ENCODE data around the gene IQCK.
A peak's percentile ranks its signal among the peaks of the same experiment; 100 is the strongest.

IQCK gene

GRCh38 chr16:19841184-19841583 lies 123.1 kb downstream of the IQCK start:
- in situ Hi-C loops (cut with MboI; ENCODE audit: low sequenced_read_pairs) = no loop called here
- Histone ChIP-seq H3K4me1 (peaks cover 19% of the 10 kb centered on the region), H3K27me3 (ENCODE audit: low read depth) (no peaks in the 10 kb centered on the region; the same call in 1 of the 2 replicates)

GRCh38 chr16:19842426-19843157 lies 124.5 kb downstream of the IQCK start:
- no peak for DNase-seq (ENCODE audit: low spot score in 2 of 2)
- Histone ChIP-seq H3K4me1 (peaks cover 14% of the 10 kb centered on the region), H3K4me3 (no peak overlapping the region), H3K36me3 (replicated peaks) (no peaks in the 10 kb centered on the region), H3K9me3 (no peaks in the 10 kb centered on the region), H3K27me3 (ENCODE audit: low read depth) (no peaks in the 10 kb centered on the region; the same call in 1 of the 2 replicates)
- in situ Hi-C loops (cut with MboI; ENCODE audit: low sequenced_read_pairs) = no loop called here

More at GRCh38 chr16:19841184-19841583, 123.1 kb downstream of the IQCK start:
- DNase-seq (ENCODE audit: low spot score in 2 of 2) = no peak
- Histone ChIP-seq H3K9me3 (no peaks in the 10 kb centered on the region), H3K36me3 (replicated peaks) (no peaks in the 10 kb centered on the region), H3K4me3 (no peak overlapping the region)

- in situ Hi-C loops (cut with MboI; ENCODE audit: low sequenced_read_pairs) = no loop called here
- H3K4me3 ChIP-seq = no peak overlapping the region
- H3K9me3 ChIP-seq = no peaks in the 10 kb centered on the region
- no peaks in the 10 kb centered on the region; the same call in 1 of the 2 replicates for H3K27me3 ChIP-seq (ENCODE audit: low read depth)
- peaks cover 6% of the 10 kb centered on the region for H3K4me1 ChIP-seq
- H3K36me3 ChIP-seq (replicated peaks) = no peaks in the 10 kb centered on the region
- no peak for DNase-seq (ENCODE audit: low spot score in 2 of 2)
These were observed 125.3 kb downstream of the IQCK start for GRCh38 chr16:19843371-19843770.

GRCh38 chr16:19844945-19845641 lies 127.0 kb downstream of the IQCK start:
- in situ Hi-C loops (cut with MboI; ENCODE audit: low sequenced_read_pairs) = no loop called here
- no peak overlapping the region for H3K4me3 ChIP-seq
- no peaks in the 10 kb centered on the region; the same call in 1 of the 2 replicates for H3K27me3 ChIP-seq (ENCODE audit: low read depth)
- H3K4me1 ChIP-seq = 0 out of 2 replicates have a peak, but pooled peaks cover 3% of the 10 kb centered on the region
- H3K9me3 ChIP-seq = no peaks in the 10 kb centered on the region
- H3K36me3 ChIP-seq (replicated peaks) = no peaks in the 10 kb centered on the region
- DNase-seq (ENCODE audit: low spot score in 2 of 2) = no peak

- Histone ChIP-seq H3K4me1 (0 out of 2 replicates have a peak, but pooled peaks cover 3% of the 10 kb centered on the region), H3K27me3 (ENCODE audit: low read depth) (no peaks in the 10 kb centered on the region), H3K9me3 (no peaks in the 10 kb centered on the region), H3K4me3 (no peak overlapping the region), H3K36me3 (replicated peaks) (no peaks in the 10 kb centered on the region)
- in situ Hi-C loops (cut with MboI; ENCODE audit: low sequenced_read_pairs) = no loop called here
- DNase-seq (ENCODE audit: low spot score in 2 of 2) = no peak
These were observed 128.4 kb downstream of the IQCK start for GRCh38 chr16:19846436-19846835.

GRCh38 chr16:19848756-19849155 lies 130.7 kb downstream of the IQCK start:
- H3K4me3 ChIP-seq = no peak overlapping the region
- H3K27me3 ChIP-seq (ENCODE audit: low read depth) = no peaks in the 10 kb centered on the region
- H3K9me3 ChIP-seq = no peaks in the 10 kb centered on the region
- peaks cover under 1% of the 10 kb centered on the region for H3K4me1 ChIP-seq
- no peaks in the 10 kb centered on the region for H3K36me3 ChIP-seq (replicated peaks)
- in situ Hi-C loops (cut with MboI; ENCODE audit: low sequenced_read_pairs) = no loop called here
- DNase-seq (ENCODE audit: low spot score in 2 of 2) = no peak

- Histone ChIP-seq H3K9me3 (no peaks in the 10 kb centered on the region), H3K4me1 (peaks cover 12% of the 10 kb centered on the region), H3K4me3 (no peak overlapping the region), H3K27me3 (ENCODE audit: low read depth) (no peaks in the 10 kb centered on the region), H3K36me3 (replicated peaks) (no peaks in the 10 kb centered on the region)
- no peak for DNase-seq (ENCODE audit: low spot score in 2 of 2)
- in situ Hi-C loops (cut with MboI; ENCODE audit: low sequenced_read_pairs) = no loop called here
These were observed 132.2 kb downstream of the IQCK start for GRCh38 chr16:19850131-19850817.

- no peak overlapping the region for H3K4me3 ChIP-seq
- H3K4me1 ChIP-seq = peaks cover 12% of the 10 kb centered on the region
- H3K9me3 ChIP-seq = no peaks in the 10 kb centered on the region
- H3K36me3 ChIP-seq (replicated peaks) = peaks cover 5% of the 10 kb centered on the region; the same call in 1 of the 2 replicates
- in situ Hi-C loops (cut with MboI; ENCODE audit: low sequenced_read_pairs) = no loop called here
- H3K27me3 ChIP-seq (ENCODE audit: low read depth) = no peaks in the 10 kb centered on the region
- DNase-seq (ENCODE audit: low spot score in 2 of 2) = no peak
These were observed 133.4 kb downstream of the IQCK start for GRCh38 chr16:19851476-19851875.

- H3K27me3 ChIP-seq (ENCODE audit: low read depth) = no peaks in the 10 kb centered on the region
- no peak overlapping the region for H3K4me3 ChIP-seq
- H3K9me3 ChIP-seq = no peaks in the 10 kb centered on the region
- in situ Hi-C loops (cut with MboI; ENCODE audit: low sequenced_read_pairs) = no loop called here
- DNase-seq (ENCODE audit: low spot score in 2 of 2) = no peak
- peaks cover 12% of the 10 kb centered on the region for H3K4me1 ChIP-seq
- peaks cover 7% of the 10 kb centered on the region; the same call in 1 of the 2 replicates for H3K36me3 ChIP-seq (replicated peaks)
These were observed 135.2 kb downstream of the IQCK start for GRCh38 chr16:19853132-19853741.

- DNase-seq (ENCODE audit: low spot score in 2 of 2) = peak in 1 of 2 experiments; percentile 26
- in situ Hi-C loops (cut with MboI; ENCODE audit: low sequenced_read_pairs) = no loop called here
- Histone ChIP-seq H3K36me3 (replicated peaks) (peaks cover 7% of the 10 kb centered on the region), H3K9me3 (no peaks in the 10 kb centered on the region), H3K4me3 (no peak overlapping the region), H3K4me1 (peaks cover 12% of the 10 kb centered on the region), H3K27me3 (ENCODE audit: low read depth) (no peaks in the 10 kb centered on the region)
These were observed 135.9 kb downstream of the IQCK start for GRCh38 chr16:19853742-19854542.

GRCh38 chr16:19854543-19854876 lies 136.4 kb downstream of the IQCK start:
- DNase-seq (ENCODE audit: low spot score in 2 of 2) = no peak
- Histone ChIP-seq H3K4me3 (no peak overlapping the region), H3K36me3 (replicated peaks) (peaks cover 13% of the 10 kb centered on the region), H3K9me3 (no peaks in the 10 kb centered on the region), H3K27me3 (ENCODE audit: low read depth) (no peaks in the 10 kb centered on the region), H3K4me1 (peaks cover 12% of the 10 kb centered on the region)
- in situ Hi-C loops (cut with MboI; ENCODE audit: low sequenced_read_pairs) = no loop called here

GRCh38 chr16:19856120-19856519 lies 138.0 kb downstream of the IQCK start:
- Histone ChIP-seq H3K27me3 (ENCODE audit: low read depth) (no peaks in the 10 kb centered on the region), H3K4me3 (no peak overlapping the region), H3K4me1 (peaks cover 23% of the 10 kb centered on the region), H3K9me3 (no peaks in the 10 kb centered on the region), H3K36me3 (replicated peaks) (peaks cover 19% of the 10 kb centered on the region)
- in situ Hi-C loops (cut with MboI; ENCODE audit: low sequenced_read_pairs) = no loop called here
- no peak for DNase-seq (ENCODE audit: low spot score in 2 of 2)
